SK-N-SH (cell line): ENCODE results near the gene HCN4.

Experiments
- EP300 ChIP-seq, 2 experiments: IDR thresholded peaks; 2 replicates each; pipeline versions ENCODE4 v1.4.0 to v1.6.1; 2012; ENCODE audit warnings: borderline replicate concordance in 1 of 2, low read depth in 1 of 2, low read length in 1 of 2
- FOXM1 ChIP-seq: IDR thresholded peaks from 2 replicates; pipeline ENCODE4 v1.4.0; 2012; ENCODE audit warnings: low read depth, mild to moderate bottlenecking
- GABPA ChIP-seq: IDR thresholded peaks from 2 replicates; pipeline ENCODE4 v1.4.0; 2012; ENCODE audit warnings: low read depth, mild to moderate bottlenecking
- POLR2AphosphoS5 ChIP-seq: IDR thresholded peaks from 2 replicates; pipeline ENCODE4 v1.6.1; 2012; ENCODE audit warnings: low read depth, low read length
- RAD21 ChIP-seq: IDR thresholded peaks from 2 replicates; pipeline ENCODE4 v1.6.1; 2012; ENCODE audit warnings: mild to moderate bottlenecking, low read length
- SMC3 ChIP-seq: IDR thresholded peaks from 2 replicates; pipeline ENCODE4 v1.6.1; 2012; ENCODE audit warnings: low read depth, low read length, improper control_type of control experiment
- TAF1 ChIP-seq: IDR thresholded peaks from 2 replicates; pipeline ENCODE4 v1.6.1; 2012; ENCODE audit warnings: low read depth, mild to moderate bottlenecking, low read length, moderate library complexity, borderline replicate concordance
- TF ChIP-seq, protein P1 (sequence below): fragments of 200-600 bp; sonication (generic); IDR thresholded peaks from 2 replicates; pipeline ENCODE4 v1.6.1; 2017; ENCODE audit warnings: antibody characterized with exemption, mild to moderate bottlenecking, moderate library complexity
- TF ChIP-seq, protein P2 (sequence below): IDR thresholded peaks from 2 replicates; pipeline ENCODE4 v1.4.0; 2012; ENCODE audit warnings: low read depth, borderline replicate concordance
- TF ChIP-seq, protein P3 (sequence below): IDR thresholded peaks from 2 replicates; pipeline ENCODE4 v1.6.1; 2012; ENCODE audit warnings: mild to moderate bottlenecking, low read depth, low read length, moderate library complexity

DNA sequence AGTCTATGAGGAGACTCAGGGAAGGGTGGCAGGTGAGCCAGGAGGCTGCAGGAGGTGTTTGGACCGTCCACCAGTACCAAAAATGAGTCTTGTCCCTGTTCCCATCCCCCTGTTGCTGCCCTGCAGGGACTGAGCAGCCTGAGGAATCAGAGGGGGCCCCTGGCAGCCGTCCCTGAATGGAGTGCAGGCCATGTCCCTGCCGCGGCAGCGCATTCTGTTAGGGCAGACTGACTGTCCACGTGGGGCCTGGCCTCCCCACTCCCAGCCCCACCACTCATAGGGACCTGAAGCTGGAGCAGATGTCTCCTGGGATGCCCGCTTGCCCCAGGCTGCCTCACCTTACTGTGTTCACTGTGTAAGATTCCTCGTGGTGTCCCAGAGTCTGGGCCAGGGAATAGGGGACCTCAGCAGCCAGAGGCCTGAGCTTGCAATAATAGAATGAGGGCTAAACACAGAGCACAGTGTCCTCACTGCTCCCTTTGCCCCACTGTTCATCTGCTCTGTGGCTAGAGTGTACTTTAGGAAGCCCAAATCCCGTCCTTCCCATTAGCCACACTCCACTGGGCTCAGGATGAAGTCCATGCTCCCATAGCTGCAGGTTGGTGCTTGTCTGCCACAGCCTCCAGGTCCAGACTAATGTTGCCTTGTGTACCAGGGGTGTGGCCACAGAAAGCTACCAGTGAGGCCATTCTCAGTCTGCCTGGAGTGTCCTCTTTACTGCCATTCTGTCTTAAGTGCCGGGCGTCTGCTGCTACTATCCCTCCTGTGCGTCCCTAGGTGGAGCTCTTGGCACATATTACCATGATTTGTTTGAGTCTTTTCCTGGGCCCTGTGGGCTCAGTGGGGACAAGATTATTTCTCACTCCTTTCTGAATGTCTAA, 63.2 kb downstream of the HCN4 start:
- TF ChIP-seq GABPA (no peak), POLR2AphosphoS5 (no peak), SMC3 (peak; percentile 55), FOXM1 (no peak), EP300 (IDR thresholded peaks at IDR 0.05; ENCODE audit: borderline replicate concordance in 1 of 2, low read depth in 1 of 2, low read length in 1 of 2) (no peak), TAF1 (no peak), RAD21 (peak; percentile 90)
- TF ChIP-seq, protein P1, sequence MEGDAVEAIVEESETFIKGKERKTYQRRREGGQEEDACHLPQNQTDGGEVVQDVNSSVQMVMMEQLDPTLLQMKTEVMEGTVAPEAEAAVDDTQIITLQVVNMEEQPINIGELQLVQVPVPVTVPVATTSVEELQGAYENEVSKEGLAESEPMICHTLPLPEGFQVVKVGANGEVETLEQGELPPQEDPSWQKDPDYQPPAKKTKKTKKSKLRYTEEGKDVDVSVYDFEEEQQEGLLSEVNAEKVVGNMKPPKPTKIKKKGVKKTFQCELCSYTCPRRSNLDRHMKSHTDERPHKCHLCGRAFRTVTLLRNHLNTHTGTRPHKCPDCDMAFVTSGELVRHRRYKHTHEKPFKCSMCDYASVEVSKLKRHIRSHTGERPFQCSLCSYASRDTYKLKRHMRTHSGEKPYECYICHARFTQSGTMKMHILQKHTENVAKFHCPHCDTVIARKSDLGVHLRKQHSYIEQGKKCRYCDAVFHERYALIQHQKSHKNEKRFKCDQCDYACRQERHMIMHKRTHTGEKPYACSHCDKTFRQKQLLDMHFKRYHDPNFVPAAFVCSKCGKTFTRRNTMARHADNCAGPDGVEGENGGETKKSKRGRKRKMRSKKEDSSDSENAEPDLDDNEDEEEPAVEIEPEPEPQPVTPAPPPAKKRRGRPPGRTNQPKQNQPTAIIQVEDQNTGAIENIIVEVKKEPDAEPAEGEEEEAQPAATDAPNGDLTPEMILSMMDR, result peak; percentile 62
- TF ChIP-seq, protein P2, sequence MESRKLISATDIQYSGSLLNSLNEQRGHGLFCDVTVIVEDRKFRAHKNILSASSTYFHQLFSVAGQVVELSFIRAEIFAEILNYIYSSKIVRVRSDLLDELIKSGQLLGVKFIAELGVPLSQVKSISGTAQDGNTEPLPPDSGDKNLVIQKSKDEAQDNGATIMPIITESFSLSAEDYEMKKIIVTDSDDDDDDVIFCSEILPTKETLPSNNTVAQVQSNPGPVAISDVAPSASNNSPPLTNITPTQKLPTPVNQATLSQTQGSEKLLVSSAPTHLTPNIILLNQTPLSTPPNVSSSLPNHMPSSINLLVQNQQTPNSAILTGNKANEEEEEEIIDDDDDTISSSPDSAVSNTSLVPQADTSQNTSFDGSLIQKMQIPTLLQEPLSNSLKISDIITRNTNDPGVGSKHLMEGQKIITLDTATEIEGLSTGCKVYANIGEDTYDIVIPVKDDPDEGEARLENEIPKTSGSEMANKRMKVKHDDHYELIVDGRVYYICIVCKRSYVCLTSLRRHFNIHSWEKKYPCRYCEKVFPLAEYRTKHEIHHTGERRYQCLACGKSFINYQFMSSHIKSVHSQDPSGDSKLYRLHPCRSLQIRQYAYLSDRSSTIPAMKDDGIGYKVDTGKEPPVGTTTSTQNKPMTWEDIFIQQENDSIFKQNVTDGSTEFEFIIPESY, result no peak
- TF ChIP-seq, protein P3, sequence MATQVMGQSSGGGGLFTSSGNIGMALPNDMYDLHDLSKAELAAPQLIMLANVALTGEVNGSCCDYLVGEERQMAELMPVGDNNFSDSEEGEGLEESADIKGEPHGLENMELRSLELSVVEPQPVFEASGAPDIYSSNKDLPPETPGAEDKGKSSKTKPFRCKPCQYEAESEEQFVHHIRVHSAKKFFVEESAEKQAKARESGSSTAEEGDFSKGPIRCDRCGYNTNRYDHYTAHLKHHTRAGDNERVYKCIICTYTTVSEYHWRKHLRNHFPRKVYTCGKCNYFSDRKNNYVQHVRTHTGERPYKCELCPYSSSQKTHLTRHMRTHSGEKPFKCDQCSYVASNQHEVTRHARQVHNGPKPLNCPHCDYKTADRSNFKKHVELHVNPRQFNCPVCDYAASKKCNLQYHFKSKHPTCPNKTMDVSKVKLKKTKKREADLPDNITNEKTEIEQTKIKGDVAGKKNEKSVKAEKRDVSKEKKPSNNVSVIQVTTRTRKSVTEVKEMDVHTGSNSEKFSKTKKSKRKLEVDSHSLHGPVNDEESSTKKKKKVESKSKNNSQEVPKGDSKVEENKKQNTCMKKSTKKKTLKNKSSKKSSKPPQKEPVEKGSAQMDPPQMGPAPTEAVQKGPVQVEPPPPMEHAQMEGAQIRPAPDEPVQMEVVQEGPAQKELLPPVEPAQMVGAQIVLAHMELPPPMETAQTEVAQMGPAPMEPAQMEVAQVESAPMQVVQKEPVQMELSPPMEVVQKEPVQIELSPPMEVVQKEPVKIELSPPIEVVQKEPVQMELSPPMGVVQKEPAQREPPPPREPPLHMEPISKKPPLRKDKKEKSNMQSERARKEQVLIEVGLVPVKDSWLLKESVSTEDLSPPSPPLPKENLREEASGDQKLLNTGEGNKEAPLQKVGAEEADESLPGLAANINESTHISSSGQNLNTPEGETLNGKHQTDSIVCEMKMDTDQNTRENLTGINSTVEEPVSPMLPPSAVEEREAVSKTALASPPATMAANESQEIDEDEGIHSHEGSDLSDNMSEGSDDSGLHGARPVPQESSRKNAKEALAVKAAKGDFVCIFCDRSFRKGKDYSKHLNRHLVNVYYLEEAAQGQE, result no peak
